ENCODE results near the gene PHLDA2. TPM values are rescaled to one million over a fixed set of nuclear protein-coding genes. Genes with fewer than 3 reads are reported as not detected.

The PHLDA2 gene
- total and polyA plus RNA-seq, 9 of the 15 experiments (the other 6 are each of a cell fraction or from before 2014, with no cell fraction given) = 0.43 to 42.4 (median 4.7) TPM

DNA sequence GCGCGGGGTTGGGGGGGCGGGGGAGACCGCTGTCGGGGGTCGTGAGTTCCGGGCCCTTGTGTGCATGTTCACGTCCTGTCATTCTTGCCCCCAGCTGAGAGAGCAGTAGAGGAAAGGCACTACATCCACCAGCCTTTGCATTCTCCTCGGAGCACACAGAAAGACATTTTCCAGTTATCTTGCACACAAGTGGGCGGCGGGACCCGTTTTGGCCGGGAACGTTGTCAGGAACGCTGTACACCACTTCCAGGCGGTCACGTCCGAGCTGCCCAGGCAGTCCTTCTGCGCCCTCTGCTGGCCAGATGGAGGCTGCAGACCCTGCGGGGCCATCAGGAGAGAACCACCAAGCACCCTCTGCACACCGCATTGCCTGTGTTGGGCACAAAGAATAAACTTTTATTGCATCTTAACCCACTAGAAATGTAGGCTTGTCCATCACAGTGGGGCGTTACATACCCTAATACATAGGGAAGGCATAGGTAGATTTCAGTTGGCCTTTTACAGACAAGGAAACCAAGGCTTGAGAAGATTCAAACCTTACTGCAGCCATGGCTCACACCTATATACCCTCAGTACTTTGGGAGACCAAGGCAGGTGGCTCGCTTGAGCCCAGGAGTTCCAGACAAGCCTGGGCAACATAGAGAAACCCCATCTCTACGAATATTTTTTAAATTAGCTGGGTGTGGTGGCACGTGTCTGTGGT, 40.8 kb downstream of the PHLDA2 start (continued):
- TF ChIP-seq, protein P1, sequence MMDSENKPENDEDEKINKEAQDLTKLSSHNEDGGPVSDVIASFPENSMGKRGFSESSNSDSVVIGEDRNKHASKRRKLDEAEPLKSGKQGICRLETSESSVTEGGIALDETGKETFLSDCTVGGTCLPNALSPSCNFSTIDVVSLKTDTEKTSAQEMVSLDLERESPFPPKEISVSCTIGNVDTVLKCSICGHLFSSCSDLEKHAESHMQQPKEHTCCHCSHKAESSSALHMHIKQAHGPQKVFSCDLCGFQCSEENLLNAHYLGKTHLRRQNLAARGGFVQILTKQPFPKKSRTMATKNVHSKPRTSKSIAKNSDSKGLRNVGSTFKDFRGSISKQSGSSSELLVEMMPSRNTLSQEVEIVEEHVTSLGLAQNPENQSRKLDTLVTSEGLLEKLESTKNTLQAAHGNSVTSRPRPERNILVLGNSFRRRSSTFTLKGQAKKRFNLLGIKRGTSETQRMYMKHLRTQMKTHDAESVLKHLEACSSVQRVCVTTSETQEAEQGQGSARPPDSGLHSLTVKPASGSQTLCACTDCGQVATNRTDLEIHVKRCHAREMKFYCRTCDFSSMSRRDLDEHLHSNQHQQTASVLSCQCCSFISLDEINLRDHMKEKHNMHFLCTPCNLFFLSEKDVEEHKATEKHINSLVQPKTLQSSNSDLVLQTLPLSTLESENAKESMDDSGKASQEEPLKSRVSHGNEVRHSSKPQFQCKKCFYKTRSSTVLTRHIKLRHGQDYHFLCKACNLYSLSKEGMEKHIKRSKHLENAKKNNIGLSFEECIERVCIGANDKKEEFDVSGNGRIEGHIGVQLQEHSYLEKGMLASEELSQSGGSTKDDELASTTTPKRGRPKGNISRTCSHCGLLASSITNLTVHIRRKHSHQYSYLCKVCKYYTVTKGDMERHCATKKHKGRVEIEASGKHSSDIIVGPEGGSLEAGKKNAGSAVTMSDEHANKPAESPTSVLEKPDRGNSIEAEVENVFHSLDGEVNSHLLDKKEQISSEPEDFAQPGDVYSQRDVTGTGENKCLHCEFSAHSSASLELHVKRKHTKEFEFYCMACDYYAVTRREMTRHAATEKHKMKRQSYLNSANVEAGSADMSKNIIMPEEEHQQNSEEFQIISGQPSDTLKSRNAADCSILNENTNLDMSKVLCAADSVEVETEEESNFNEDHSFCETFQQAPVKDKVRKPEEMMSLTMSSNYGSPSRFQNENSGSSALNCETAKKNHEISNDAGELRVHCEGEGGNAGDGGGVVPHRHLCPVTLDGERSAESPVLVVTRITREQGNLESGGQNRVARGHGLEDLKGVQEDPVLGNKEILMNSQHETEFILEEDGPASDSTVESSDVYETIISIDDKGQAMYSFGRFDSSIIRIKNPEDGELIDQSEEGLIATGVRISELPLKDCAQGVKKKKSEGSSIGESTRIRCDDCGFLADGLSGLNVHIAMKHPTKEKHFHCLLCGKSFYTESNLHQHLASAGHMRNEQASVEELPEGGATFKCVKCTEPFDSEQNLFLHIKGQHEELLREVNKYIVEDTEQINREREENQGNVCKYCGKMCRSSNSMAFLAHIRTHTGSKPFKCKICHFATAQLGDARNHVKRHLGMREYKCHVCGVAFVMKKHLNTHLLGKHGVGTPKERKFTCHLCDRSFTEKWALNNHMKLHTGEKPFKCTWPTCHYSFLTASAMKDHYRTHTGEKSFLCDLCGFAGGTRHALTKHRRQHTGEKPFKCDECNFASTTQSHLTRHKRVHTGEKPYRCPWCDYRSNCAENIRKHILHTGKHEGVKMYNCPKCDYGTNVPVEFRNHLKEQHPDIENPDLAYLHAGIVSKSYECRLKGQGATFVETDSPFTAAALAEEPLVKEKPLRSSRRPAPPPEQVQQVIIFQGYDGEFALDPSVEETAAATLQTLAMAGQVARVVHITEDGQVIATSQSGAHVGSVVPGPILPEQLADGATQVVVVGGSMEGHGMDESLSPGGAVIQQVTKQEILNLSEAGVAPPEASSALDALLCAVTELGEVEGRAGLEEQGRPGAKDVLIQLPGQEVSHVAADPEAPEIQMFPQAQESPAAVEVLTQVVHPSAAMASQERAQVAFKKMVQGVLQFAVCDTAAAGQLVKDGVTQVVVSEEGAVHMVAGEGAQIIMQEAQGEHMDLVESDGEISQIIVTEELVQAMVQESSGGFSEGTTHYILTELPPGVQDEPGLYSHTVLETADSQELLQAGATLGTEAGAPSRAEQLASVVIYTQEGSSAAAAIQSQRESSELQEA (IDR thresholded peaks at IDR 0.05; ENCODE audit: low read depth) = no peak
- TF ChIP-seq TEAD1 (CRISPR knock-in tag; IDR thresholded peaks at IDR 0.05) (peak in 1 of 2 experiments; percentile 44; a peak in 1 of 4 replicates), RAD21 (CRISPR knock-in tag; conservative IDR thresholded peaks at IDR 0.05 in 1 of 2, IDR thresholded peaks at IDR 0.05 in 1 of 2) (peak; percentile 98 to 99), XRCC5 (IDR thresholded peaks at IDR 0.05; ENCODE audit: low read depth, low read length) (0 out of 2 replicates have a peak, but pooled peaks have one; percentile 71), RB1 (IDR thresholded peaks at IDR 0.05; ENCODE audit: low read depth) (peak; percentile 80), POLR2AphosphoS2 (IDR thresholded peaks at IDR 0.05; ENCODE audit: low read length) (no peak), STAG1 (CRISPR knock-in tag; IDR thresholded peaks at IDR 0.05; ENCODE audit: borderline replicate concordance) (peak; percentile 100), ZFP36 (IDR thresholded peaks at IDR 0.05; ENCODE audit: low read depth, low read length, partially characterized antibody) (peak; percentile 25)
- TF ChIP-seq, protein P2, sequence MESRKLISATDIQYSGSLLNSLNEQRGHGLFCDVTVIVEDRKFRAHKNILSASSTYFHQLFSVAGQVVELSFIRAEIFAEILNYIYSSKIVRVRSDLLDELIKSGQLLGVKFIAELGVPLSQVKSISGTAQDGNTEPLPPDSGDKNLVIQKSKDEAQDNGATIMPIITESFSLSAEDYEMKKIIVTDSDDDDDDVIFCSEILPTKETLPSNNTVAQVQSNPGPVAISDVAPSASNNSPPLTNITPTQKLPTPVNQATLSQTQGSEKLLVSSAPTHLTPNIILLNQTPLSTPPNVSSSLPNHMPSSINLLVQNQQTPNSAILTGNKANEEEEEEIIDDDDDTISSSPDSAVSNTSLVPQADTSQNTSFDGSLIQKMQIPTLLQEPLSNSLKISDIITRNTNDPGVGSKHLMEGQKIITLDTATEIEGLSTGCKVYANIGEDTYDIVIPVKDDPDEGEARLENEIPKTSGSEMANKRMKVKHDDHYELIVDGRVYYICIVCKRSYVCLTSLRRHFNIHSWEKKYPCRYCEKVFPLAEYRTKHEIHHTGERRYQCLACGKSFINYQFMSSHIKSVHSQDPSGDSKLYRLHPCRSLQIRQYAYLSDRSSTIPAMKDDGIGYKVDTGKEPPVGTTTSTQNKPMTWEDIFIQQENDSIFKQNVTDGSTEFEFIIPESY (CRISPR knock-in tag; IDR thresholded peaks at IDR 0.05) = peak; percentile 63
- TF ChIP-seq, protein P3, sequence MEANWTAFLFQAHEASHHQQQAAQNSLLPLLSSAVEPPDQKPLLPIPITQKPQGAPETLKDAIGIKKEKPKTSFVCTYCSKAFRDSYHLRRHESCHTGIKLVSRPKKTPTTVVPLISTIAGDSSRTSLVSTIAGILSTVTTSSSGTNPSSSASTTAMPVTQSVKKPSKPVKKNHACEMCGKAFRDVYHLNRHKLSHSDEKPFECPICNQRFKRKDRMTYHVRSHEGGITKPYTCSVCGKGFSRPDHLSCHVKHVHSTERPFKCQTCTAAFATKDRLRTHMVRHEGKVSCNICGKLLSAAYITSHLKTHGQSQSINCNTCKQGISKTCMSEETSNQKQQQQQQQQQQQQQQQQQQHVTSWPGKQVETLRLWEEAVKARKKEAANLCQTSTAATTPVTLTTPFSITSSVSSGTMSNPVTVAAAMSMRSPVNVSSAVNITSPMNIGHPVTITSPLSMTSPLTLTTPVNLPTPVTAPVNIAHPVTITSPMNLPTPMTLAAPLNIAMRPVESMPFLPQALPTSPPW (CRISPR knock-in tag; IDR thresholded peaks at IDR 0.05) = peak; percentile 51; the same call in 1 of the 2 replicates
- TF ChIP-seq, protein P4, sequence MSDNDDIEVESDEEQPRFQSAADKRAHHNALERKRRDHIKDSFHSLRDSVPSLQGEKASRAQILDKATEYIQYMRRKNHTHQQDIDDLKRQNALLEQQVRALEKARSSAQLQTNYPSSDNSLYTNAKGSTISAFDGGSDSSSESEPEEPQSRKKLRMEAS (CRISPR knock-in tag; IDR thresholded peaks at IDR 0.05) = 0 out of 2 replicates have a peak, but pooled peaks have one; percentile 17
- TF ChIP-seq, protein P5, sequence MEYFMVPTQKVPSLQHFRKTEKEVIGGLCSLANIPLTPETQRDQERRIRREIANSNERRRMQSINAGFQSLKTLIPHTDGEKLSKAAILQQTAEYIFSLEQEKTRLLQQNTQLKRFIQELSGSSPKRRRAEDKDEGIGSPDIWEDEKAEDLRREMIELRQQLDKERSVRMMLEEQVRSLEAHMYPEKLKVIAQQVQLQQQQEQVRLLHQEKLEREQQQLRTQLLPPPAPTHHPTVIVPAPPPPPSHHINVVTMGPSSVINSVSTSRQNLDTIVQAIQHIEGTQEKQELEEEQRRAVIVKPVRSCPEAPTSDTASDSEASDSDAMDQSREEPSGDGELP (CRISPR knock-in tag; IDR thresholded peaks at IDR 0.05; ENCODE audit: borderline replicate concordance) = peak; percentile 71

Data from K562 (cell line).